ENCODE results near the gene TMEM163. TPM values are rescaled to one million over a fixed set of nuclear protein-coding genes. Genes with fewer than 3 reads are reported as not detected.
"Not testable (repeated sequence)": the region's sequence is repeated elsewhere in the genome, so short reads cannot be mapped to it uniquely, and the experiment has no call there.

TMEM163 gene
- polyA plus RNA-seq, 1 experiment: not detected

DNA sequence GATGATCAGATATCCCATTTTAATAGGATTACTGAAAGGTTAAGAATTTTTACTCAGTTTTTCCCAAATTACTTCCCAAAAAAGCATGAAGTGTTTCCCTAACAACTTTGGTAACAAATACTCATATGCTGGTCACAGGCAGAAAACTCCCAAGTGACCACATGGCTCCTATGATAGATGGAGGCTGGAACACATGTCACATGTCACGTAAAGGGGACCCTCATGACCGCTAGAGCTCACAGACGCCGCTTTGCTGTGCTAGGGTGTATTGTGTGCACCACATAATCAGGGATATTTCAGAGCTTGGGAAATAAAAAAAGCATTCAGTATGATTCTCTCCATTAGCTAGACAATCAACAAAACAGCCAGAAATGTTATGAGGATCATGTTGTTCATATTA lies 228.2 kb downstream of the TMEM163 start:
- TF ChIP-seq, protein P1, sequence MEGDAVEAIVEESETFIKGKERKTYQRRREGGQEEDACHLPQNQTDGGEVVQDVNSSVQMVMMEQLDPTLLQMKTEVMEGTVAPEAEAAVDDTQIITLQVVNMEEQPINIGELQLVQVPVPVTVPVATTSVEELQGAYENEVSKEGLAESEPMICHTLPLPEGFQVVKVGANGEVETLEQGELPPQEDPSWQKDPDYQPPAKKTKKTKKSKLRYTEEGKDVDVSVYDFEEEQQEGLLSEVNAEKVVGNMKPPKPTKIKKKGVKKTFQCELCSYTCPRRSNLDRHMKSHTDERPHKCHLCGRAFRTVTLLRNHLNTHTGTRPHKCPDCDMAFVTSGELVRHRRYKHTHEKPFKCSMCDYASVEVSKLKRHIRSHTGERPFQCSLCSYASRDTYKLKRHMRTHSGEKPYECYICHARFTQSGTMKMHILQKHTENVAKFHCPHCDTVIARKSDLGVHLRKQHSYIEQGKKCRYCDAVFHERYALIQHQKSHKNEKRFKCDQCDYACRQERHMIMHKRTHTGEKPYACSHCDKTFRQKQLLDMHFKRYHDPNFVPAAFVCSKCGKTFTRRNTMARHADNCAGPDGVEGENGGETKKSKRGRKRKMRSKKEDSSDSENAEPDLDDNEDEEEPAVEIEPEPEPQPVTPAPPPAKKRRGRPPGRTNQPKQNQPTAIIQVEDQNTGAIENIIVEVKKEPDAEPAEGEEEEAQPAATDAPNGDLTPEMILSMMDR (IDR thresholded peaks at IDR 0.05; ENCODE audit: insufficient read depth, low read depth, low read length): no peak
- Histone ChIP-seq H3K27me3 (ENCODE audit: control insufficient read depth, insufficient read depth, low read length) (no peaks in the 10 kb centered on the region), H3K4me3 (ENCODE audit: low read depth, low read length) (no peak overlapping the region), H3K36me3 (ENCODE audit: control insufficient read depth, insufficient read depth, low read length) (no peaks in the 10 kb centered on the region)
- CTCF ChIA-PET: no interaction called here
- POLR2A ChIA-PET: no interaction called here
- DNase-seq (ENCODE audit: low read depth): no peak

DNA sequence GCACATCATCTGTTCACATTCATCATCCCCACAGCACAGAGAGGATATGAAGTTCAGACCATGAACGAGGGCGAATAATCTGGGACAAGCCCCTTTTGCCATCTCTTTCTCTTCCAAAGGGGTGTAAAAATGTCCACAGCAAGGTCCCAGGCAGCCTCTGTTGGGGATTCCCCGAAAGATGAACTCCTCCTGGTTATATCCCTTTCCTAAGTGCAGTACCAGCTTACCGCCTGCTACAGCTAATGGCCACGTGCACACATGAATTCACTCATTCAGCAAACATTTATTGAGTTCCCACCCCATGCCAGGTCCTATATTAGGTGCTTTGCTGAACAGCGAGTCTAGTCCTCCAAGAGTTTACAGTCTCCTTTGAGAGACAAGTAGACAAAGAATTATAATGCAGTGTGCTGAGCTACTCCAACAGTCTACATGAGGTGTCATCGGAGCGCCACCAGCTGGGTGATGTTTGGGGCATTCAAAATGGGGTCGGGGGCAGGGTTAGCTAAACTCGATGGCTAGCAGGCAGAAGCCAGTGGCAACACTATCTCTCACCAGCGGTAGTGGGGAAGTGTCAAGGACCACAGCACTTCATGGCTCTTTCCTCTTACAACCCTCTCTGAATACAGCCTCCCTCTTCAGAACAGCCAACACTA lies 228.9 kb downstream of the TMEM163 start:
- TF ChIP-seq, protein P1 (IDR thresholded peaks at IDR 0.05; ENCODE audit: insufficient read depth, low read depth, low read length): no peak
- Histone ChIP-seq H3K36me3 (ENCODE audit: control insufficient read depth, insufficient read depth, low read length) (no peaks in the 10 kb centered on the region), H3K27me3 (ENCODE audit: control insufficient read depth, insufficient read depth, low read length) (no peaks in the 10 kb centered on the region; the same call in 1 of the 2 replicates), H3K4me3 (ENCODE audit: low read depth, low read length) (no peak overlapping the region)
- no peak for DNase-seq (ENCODE audit: low read depth)
- CTCF ChIA-PET: no interaction called here
- POLR2A ChIA-PET: no interaction called here

DNA sequence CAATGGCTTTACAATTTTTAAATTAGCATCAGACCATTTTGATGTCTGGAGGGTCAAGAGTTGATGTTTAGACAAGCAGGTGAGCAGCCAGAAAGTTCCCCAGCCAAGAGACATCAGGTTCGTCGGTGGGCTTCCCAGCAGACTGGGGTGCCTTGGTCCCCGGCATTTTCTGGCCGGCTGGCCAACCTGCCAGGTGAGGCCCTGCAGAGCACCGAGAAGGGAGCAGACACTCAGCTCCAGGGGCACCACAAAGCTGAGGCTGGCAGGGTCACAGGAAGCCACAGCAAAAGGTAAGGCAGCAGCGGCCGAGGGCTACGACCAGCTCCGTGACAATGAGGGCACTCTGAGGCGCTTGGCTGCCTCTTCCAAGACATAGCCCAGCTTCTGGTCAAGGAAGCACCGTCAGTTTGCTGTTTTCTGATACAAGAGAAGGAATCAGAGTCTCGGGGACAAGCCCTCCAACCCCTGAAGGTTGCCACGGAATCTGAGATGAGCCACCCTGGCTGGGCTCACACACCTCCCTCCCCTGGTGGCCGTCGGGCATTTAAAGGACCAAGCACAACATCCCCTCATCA lies 235.9 kb downstream of the TMEM163 start:
- CTCF ChIA-PET: no interaction called here
- peaks cover 1% of the 10 kb centered on the region for H3K27me3 ChIP-seq (ENCODE audit: control insufficient read depth, insufficient read depth, low read length)
- POLR2A ChIA-PET: no interaction called here
- no peak overlapping the region for H3K4me3 ChIP-seq (ENCODE audit: low read depth, low read length)
- TF ChIP-seq, protein P1 (IDR thresholded peaks at IDR 0.05; ENCODE audit: insufficient read depth, low read depth, low read length): no peak
- no peaks in the 10 kb centered on the region for H3K36me3 ChIP-seq (ENCODE audit: control insufficient read depth, insufficient read depth, low read length)
- no peak for DNase-seq (ENCODE audit: low read depth)

DNA sequence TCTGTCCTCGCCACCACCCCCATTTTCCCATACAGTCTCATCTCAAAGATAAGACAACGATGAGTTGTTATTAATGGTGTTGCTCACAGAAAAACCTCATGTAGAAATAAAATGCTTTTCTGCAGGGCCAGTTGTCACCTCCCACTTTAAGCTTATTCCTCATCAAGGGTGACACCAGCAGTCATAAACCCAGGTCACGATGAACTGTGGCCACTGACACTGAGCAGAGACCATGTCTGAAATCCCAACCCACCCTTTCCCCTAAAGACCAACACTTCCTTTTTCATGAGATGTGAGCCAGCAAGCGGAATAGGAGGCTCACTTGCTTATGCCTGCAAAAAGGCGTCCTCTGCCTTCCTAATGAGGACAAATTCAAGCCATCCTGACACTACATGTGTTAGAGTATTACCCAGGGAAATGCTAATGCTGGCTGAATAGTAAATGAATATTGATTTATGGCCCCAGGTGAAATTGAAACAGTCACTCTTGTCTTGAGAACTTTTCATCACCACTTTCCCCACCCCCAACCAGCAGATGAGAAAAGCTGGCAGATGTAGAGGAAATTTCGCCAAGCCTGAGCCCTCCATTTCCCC lies 236.6 kb downstream of the TMEM163 start:
- DNase-seq (ENCODE audit: low read depth): no peak
- ChIA-PET POLR2A (no interaction called here), CTCF (interaction anchor here (1.8 kb wide), 1 partner anchor 31 kb away, joined by 4 read pairs; no protein-coding TSS in a partner anchor)
- no peaks in the 10 kb centered on the region for H3K36me3 ChIP-seq (ENCODE audit: control insufficient read depth, insufficient read depth, low read length)
- TF ChIP-seq, protein P1 (IDR thresholded peaks at IDR 0.05; ENCODE audit: insufficient read depth, low read depth, low read length): no peak
- no peak overlapping the region for H3K4me3 ChIP-seq (ENCODE audit: low read depth, low read length)
- peaks cover 1% of the 10 kb centered on the region for H3K27me3 ChIP-seq (ENCODE audit: control insufficient read depth, insufficient read depth, low read length)

DNA sequence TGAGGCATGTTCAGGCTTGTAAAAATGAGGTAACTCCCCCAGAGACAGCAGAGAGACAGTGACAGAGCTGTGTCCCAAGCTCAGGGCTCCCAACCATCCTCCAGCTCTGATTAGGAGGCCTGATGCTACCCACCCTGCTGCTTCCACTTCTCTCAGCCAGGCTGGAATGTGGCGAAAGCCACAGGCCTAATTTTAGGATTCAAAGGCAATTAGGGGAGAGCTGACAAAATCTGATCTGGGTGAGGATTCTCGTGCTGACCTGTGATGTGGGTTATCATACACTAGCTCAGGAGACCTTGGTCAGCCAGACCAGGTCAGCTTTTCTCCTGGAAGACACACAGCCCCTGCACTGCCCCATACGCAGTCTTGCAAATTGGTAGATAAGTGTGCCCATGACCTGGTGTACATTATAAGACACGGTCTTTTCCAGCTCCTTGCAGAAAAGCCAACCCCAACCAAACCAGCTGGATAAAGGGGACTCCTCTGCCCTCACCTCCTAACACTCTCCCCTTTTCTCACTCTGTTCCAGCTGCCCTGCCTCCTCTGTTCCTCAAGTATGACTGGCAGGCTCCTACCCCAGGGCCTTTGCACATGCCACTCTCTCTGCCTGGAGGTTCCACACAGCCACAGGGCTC lies 239.0 kb downstream of the TMEM163 start:
- H3K36me3 ChIP-seq (ENCODE audit: control insufficient read depth, insufficient read depth, low read length): no peaks in the 10 kb centered on the region
- no peak for DNase-seq (ENCODE audit: low read depth)
- no peak overlapping the region for H3K4me3 ChIP-seq (ENCODE audit: low read depth, low read length)
- CTCF ChIA-PET: interaction anchor here (0.5 to 1.8 kb wide), 2 partner anchors 29 to 600 kb away, joined by 3 to 4 read pairs; no protein-coding TSS in a partner anchor
- TF ChIP-seq, protein P1 (IDR thresholded peaks at IDR 0.05; ENCODE audit: insufficient read depth, low read depth, low read length): no peak
- POLR2A ChIA-PET: no interaction called here
- H3K27me3 ChIP-seq (ENCODE audit: control insufficient read depth, insufficient read depth, low read length): peaks cover 1% of the 10 kb centered on the region

DNA sequence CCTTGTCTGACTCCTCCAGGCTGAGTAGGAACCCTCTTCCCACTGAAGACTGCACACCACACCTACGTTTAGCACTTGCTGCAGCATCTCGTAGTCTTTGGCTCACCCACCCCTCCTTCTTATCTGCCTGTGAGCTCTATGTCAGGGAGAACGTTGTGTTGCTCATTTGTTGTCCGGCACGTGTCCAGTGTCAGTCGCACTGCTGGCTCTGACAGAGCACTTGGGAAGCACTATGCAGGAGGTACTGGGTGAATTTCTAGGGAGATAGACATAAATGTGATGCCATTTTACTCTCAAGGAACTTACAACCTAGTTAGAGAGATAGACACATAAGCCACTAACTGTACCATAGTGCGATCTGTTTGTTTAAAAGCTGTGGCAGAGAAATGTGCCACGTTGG lies 241.8 kb downstream of the TMEM163 start:
- H3K27me3 ChIP-seq (ENCODE audit: control insufficient read depth, insufficient read depth, low read length); H3K4me3 ChIP-seq (ENCODE audit: low read depth, low read length); CTCF ChIA-PET; POLR2A ChIA-PET; DNase-seq (ENCODE audit: low read depth); H3K36me3 ChIP-seq (ENCODE audit: control insufficient read depth, insufficient read depth, low read length): not testable (repeated sequence)

Data from BJ (cell line).